HG03558 (cell line): ENCODE results near the gene CHMP4B.
A peak's percentile ranks its signal among the peaks of the same experiment; 100 is the strongest.

Experiments used
- ATAC-seq: cut with Tn5 transposase; IDR thresholded peaks from one replicate; pipeline ENCODE4 v1.9.1; 2021; ENCODE audit warnings: moderate number of reproducible peaks; ENCODE audit not compliant: unreplicated experiment; ENCODE audit errors: extremely low read depth

Gene CHMP4B, protein sequence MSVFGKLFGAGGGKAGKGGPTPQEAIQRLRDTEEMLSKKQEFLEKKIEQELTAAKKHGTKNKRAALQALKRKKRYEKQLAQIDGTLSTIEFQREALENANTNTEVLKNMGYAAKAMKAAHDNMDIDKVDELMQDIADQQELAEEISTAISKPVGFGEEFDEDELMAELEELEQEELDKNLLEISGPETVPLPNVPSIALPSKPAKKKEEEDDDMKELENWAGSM

GRCh38 chr20:33810885-33811775 is at the start of gene CHMP4B:
CHMP4B (plus strand) TSS chr20:33811348; CDS start chr20:33811469, 121 bp downstream.
- ATAC-seq = peak; percentile 78

- no peak for ATAC-seq
Observed at GRCh38 chr20:33761698-33762250, 49.4 kb upstream of the CHMP4B start.

GRCh38 chr20:33765099-33765498 is 46.0 kb upstream of the CHMP4B start:
- ATAC-seq = no peak

- no peak for ATAC-seq
Observed at GRCh38 chr20:33765592-33765991, 45.6 kb upstream of the CHMP4B start.

- no peak for ATAC-seq
Observed at GRCh38 chr20:33766686-33767085, 44.5 kb upstream of the CHMP4B start.

- ATAC-seq = no peak
Observed at GRCh38 chr20:33767777-33768138, 43.4 kb upstream of the CHMP4B start.

GRCh38 chr20:33769043-33769442 is 42.1 kb upstream of the CHMP4B start:
- no peak for ATAC-seq

DNA sequence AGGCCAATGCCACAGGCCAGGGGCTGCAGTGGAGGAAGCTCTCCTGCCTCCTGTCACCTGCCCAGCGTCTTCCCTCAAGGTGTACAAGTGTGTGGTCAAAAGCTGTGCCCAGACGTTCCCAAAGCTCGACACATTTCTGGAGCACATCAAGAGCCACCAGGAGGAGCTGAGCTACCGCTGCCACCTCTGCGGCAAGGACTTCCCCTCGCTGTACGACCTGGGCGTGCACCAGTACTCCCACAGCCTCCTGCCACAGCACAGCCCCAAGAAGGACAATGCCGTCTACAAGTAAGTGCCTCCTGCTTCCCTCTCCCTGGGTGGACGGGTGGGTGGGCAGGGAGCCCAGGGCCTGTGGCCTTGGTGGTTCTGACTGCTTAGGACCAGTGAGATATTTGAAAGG is 41.1 kb upstream of the CHMP4B start:
- no peak for ATAC-seq

- no peak for ATAC-seq
Observed at GRCh38 chr20:33771938-33772337, 39.2 kb upstream of the CHMP4B start.

DNA sequence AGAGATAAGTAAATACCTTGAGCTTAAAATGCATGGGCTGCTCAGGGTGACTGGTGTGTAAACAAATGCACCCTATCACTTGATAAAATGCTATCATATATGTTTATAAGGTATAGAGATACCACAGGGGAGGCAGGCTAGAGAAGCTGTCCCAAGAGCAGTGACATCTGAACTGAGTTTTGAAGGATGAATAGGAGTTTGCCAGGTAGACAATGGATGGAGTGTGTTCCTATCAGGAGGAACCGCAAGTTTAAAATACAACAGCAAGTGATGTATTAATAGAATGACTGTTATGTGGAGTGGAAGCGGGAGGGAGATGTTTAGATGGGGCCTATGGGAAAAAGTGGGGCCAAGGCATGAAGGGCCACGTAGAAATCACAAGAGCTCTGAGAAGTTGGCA is 38.7 kb upstream of the CHMP4B start:
- no peak for ATAC-seq

DNA sequence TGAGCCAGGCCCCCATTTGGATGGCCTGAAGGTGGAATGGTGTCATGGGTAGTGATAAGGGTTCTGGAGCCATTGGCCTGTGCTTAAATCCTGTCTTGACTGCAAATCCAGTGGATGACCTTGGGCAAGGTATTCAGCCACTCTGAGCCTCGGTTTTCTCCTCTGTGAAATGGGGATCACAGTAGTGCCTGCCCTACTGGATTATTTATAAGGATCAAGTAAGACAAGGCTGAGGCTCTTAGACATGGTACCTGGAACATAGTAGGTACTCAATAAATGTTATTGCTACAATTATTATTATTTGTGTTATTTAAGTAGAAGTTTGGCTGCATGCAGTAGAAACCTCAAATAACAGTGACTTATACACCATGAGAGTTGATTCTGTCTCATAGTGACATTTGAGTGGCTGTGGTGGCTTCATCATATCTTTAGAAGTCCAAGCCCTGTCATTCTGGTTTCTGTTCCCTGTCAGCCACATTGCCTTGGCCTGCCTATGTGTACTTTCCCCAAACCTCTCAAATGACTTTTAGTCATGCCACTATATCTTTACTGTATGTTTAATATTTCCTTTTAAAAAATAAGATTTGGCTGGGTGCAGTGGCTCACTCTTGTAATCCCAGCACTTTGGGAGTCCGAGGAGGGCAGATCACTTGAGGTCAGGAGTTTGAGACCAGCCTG is 37.6 kb upstream of the CHMP4B start:
- ATAC-seq = no peak

DNA sequence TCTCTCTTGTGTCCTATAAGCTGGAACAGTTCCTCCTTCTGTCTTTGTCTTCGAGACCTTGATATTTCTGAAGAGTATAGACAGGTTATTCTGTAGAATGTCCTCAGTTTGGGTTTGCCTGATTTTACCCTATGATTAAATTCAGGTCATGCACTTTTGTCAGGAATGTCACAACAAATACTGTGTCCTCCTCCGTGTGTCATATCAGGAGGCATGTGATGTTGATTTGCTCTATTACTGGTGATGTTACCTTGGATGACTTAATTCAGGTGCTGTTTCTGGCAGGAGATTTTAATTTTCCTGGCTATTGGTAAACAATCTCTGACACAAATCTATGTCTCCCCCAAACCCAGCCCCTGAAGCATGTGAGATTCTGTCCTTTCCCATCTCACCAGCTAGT is 33.3 kb upstream of the CHMP4B start:
- no peak for ATAC-seq

- no peak for ATAC-seq
Observed at GRCh38 chr20:33781133-33781532, 30.0 kb upstream of the CHMP4B start.

DNA sequence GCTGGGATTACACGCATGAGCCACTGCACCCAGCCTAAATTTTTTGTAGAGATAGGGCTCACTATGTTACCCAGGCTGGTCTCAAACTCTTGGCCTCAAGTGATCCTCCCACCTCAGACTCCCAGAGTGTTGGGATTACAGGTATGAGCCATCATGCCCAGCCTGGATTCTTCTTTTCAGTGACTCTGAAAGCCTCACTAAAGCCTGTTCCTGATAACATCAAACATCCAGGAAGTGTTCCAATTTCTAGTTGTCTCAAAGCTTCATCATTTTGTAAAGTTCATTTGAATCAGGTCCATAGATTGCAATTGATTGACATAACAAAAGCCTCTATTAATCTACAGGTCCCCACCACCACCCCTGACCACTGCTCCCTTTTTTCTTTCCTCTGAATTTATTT is 29.2 kb upstream of the CHMP4B start:
- no peak for ATAC-seq

GRCh38 chr20:33783256-33783655 is 27.9 kb upstream of the CHMP4B start:
- no peak for ATAC-seq

GRCh38 chr20:33783818-33784217 is 27.3 kb upstream of the CHMP4B start:
- no peak for ATAC-seq

GRCh38 chr20:33784225-33784624 is 26.9 kb upstream of the CHMP4B start:
- no peak for ATAC-seq

DNA sequence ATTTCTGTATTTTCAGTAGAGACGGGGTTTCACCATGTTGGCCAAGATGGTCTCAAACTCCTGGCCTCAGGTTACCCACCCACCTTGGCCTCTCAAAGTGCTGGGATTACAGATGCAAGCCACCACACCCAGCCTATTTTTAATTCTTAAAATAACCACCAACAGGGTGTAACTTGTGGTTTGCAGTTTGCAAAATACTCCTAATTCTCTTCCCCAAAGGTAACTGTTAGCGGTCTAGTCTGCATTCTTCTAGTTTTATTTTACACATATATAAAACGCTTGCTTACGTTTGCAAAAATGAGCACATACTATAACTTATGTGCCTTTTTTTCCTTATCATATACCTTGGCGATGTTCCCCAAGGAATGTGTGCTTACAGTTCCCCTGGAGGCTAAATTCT is 25.6 kb upstream of the CHMP4B start:
- ATAC-seq = no peak

GRCh38 chr20:33787253-33787891 is 23.8 kb upstream of the CHMP4B start:
- no peak for ATAC-seq

DNA sequence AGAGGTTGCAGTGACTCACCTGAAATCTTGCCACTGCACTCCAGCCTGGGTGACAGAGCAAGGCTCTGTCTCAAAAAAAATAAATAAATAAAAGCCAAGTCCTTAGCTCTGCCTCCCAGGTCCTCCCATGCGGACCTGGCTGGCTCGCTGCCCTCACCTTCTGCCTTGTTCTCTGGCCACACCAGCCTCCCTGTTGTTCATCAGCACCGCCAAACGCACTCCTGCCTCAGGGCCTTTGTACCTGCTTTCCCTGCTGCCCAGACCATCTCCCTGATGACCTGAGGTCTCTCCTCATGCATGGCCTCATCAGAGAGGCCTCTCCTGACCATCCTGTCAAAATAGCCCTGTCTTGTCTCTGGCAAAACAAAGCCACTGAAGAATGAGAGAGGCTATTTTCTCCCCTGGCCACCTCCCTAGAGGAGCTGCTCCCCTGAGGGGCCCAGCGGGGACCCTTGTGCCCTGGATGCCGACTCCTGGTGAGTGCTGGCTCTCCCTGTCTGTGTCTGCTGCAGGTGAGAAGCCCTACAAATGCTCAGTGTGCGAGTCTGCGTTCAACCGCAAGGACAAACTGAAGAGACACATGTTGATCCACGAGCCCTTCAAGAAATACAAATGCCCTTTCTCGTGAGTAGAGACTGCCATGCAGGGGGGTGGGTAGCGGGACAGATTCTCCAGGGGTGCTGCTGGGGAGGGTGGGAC is 22.6 kb upstream of the CHMP4B start:
- ATAC-seq = no peak
